GM19043 (cell line): ENCODE results near the gene HTD2.
"Not testable (repeated sequence)": the region's sequence is repeated elsewhere in the genome, so short reads cannot be mapped to it uniquely, and the experiment has no call there.

Source experiments
- ATAC-seq: cut with Tn5 transposase; IDR thresholded peaks from one replicate; pipeline ENCODE4 v1.9.1; 2021; ENCODE audit warnings: low read depth; ENCODE audit not compliant: unreplicated experiment

HTD2 gene

GRCh38 chr3:58329922-58330413, 23.6 kb downstream of the HTD2 start:
- ATAC-seq = no peak

DNA sequence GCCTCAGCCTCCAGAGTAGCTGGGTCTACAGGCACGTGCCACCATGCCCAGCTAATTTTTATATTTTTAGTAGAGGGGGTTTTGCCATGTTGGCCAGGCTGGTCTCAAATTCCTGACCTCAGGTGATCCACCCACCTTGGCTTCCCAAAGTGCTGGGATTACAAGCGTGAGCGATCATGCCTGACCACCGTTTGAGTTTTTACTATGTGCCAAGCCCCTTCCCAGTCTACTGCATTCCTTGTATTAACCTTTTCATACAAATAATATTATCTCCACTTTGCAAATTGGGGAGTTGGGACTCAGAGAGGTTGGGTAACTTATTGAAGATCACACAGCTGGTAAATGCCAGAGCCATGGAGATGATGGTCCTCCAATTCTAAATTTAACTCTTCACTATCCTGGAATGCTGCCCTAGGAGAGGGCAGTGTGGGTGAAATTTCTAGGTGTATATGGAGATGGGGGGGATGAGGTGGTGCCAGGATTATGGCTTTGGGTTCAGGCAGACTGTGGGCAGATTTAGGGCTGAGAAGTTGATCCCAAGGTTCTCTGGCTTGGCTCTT, 25.4 kb downstream of the HTD2 start:
- no peak for ATAC-seq

- ATAC-seq = peak; percentile 78
Observed at GRCh38 chr3:58332575-58333188, 26.4 kb downstream of the HTD2 start, which contains the start of gene PXK. Gene PXK (plus strand): TSS chr3:58332892. CDS start chr3:58332989, 97 bp downstream.

DNA sequence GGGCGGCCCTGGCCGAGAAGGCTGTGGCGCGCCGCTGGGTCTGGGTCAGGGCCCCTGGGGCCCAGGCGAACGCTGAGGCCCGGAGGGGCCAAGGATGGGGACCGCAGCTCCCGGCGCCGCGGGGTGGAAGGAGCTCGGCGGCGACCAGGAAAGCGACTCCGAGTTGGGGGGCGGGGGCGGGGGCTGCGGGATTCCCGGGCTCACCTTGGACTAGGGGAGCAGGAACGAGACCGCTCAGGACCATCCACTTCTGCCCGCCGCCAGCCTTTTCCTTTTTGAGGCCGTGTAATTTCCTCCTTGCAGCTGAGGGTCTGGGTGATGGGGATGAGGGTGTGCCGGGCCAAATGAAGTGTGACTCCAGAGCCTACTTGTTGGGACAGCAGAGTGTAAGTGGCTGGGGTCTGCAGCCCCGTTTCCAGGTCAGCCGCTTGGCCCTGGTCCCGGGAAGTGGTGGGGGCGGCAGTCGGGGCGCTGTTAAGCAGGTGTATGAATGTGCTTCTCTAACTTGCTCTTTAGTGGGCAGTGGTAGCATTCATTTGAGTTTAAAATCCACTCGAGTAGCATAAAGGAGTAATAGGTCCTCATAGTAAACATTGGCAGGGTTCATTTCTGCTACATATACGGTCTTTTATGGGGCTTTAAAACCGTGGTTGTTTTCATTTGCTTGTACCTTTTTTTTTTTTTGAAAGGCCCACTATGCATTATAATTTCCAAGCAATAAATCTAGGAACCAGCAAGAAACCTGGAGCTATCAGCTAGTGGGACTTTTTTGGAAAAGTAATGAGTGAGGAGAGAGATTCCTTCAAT, 27.1 kb downstream of the HTD2 start:
- peak; percentile 40 for ATAC-seq

- no peak for ATAC-seq
Observed at GRCh38 chr3:58334013-58334321, 27.6 kb downstream of the HTD2 start.

DNA sequence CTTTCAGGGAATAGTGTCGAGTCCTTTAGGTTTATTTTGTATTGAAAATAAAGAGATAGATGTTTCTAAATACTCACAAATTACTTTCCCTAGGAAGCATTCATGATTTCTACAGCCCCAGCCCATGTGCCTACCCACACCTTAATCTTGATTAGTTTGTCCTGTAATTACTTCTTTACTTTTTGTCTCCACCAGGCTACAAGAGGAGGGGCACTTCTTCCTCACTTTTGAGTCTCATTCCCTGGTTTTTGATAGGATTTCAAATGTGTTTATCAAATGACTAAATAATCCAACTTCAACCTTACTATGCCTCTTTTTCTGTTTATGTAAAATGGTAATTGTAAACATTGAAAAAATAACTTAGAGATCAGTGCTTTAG, 28.2 kb downstream of the HTD2 start:
- no peak for ATAC-seq

GRCh38 chr3:58335652-58335947, 29.3 kb downstream of the HTD2 start:
- ATAC-seq = no peak

DNA sequence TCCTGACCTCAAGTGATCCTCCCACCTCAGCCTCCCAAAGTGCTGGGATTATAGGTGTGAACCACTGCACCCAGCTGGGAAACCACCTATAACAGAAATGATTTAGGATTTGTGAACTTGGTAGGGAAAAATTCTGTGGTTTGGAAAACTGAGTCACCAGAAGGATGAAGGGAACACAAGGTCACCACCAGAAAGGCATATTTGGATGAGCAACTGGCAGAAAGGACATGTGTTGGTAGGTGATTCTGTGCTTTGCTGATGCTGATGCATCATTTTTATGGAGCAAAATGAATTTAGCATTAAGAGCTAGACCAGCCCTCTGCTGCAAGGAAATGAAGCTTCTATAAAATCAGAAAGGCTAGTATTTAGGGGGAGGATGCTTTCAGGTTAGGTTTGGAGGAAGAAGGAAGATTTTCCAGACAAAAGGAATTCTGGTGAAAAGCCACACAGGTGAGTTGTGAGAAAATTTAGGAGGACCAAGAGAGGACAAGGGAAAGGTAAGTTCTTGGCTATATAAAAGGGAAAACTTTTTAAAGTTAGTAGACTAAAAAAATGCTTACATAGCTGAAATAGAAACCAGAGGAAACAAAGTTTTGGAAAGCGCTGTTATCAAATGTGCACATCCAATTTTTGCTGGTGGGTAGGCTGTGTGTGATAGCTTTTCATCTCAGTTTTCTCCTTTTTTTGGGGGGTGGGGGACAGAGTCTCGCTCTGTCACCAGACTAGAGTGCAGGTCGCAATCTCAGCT, 30.0 kb downstream of the HTD2 start:
- ATAC-seq = no peak

- no peak for ATAC-seq
Observed at GRCh38 chr3:58337190-58337589, 30.9 kb downstream of the HTD2 start.

DNA sequence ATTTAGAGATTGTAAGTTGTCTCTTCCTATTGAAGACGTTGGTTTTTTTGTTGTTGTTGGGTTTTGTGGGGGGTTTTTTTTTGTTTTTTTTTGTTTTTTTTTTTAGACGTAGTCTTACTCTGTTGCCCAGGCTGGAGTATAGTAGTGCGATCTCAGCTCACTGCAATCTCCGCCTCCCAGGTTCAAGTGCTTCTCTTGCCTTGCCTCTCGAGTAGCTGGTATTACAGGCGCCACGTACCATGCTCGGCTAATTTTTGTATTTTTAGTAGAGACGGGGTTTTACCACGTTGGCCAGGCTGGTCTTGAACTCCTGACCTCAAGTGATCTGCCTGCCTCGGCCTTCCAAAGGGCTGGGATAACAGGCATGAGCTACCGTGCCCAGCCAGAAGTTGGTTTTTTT, 32.8 kb downstream of the HTD2 start:
- ATAC-seq = not testable (repeated sequence)

DNA sequence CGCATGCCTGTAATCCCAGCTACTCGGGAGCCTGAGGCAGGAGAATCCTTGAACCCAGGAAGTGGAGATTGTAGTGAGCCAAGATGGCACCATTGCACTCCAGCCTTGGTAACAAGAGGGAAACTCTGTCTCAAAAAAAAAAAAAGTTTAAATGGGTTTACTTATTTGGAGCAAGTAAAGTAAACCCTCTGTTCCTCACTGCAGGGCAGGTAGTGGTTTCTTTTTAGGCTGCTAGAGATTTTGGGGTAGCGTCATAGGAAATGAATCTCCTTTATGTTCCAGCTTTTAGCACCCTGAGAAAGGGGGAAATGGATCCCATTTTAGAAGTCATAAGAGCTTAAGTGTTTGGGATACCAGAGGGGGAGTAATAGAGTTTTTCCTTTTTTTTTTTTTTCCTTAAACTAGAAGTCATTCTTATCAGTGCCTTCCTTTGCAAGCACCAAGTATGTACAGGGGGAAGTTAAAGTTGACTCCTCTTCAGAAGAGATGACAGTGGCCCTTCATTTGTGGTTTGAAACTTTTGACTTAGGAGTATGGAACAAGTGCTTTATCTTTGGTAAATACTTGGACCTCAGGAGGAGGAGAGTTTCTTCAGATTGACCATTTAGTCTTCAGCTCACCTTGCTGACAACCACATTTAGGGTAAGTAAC, 34.4 kb downstream of the HTD2 start:
- no peak for ATAC-seq

- no peak for ATAC-seq
Observed at GRCh38 chr3:58341376-58341775, 35.1 kb downstream of the HTD2 start.

DNA sequence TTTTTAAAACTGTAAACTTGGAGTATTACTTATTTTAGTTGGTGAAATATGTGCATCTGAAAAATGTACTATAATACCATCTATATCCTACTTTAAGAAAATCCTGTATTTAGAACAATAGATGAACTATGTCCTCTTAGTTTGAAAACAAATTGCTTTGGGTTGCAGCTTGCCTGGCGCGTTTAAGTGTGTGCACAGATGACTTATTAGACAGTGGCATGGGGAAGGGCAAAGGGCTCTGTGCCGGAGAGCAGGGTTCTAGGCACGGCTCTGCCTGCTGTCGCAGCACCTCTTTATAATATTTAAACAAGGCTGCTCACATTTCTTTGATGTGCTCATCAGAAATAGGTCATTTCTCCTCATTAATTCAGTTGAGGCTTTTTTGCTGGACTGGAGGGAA, 36.4 kb downstream of the HTD2 start:
- ATAC-seq = no peak

DNA sequence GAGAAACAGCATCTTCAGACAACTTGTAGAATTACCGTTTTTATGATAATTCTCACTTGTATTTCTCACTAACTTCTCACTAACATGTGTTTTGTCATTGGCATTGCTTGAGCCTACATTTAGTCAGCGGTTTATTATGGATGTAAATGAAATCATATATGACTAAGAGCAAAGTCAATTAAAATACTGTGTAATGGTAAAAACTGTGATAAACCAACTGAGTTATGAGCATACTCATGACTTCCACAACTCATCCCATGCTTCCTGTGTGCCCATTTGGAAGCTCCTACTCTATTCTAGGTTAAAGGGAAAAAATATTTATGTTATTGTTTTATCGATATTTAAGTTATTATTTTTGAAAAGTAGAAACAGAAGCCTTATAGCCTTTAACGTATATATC, 39.1 kb downstream of the HTD2 start:
- no peak for ATAC-seq

DNA sequence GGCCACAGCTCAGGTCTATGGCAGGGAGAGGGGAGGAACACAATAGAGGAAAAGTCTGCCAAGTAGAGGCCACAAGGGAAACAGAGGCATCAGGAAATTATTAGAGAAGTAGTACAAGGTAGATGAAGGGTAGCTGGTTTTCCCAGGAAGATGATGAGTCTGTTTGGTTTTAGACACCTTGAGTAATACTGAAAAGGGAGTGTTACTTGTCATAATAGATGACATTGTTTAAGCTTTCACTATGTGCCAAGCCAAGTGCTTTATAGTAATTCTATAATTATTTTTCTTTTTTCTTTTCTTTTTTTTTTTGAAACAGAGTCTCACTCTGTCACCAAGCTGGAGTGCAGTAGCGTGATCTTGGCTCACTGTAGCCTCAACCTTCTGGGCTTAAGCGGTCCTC, 40.0 kb downstream of the HTD2 start:
- no peak for ATAC-seq

- ATAC-seq = no peak
Observed at GRCh38 chr3:58347984-58348383, 41.7 kb downstream of the HTD2 start.

- peak; percentile 87 for ATAC-seq
Observed at GRCh38 chr3:58349792-58350626, 43.7 kb downstream of the HTD2 start.

GRCh38 chr3:58350627-58351013, 44.3 kb downstream of the HTD2 start:
- ATAC-seq = peak; percentile 1

GRCh38 chr3:58351920-58352319, 45.6 kb downstream of the HTD2 start:
- no peak for ATAC-seq

- no peak for ATAC-seq
Observed at GRCh38 chr3:58352626-58353025, 46.3 kb downstream of the HTD2 start.
